COR-L47 (cell line): Measurements from ENCODE around the gene FREY1.
A peak's percentile ranks its signal among the peaks of the same experiment; 100 is the strongest.
"Not testable (repeated sequence)": the region's sequence is repeated elsewhere in the genome, so short reads cannot be mapped to it uniquely, and the experiment has no call there.

Source experiments
- DNase-seq: peaks from one replicate; lab custom pipeline; 2025; lab: John Stamatoyannopoulos, UW

Gene FREY1

GRCh38 chr11:45913942-45914635 lies 7.0 kb upstream of the FREY1 start:
- no peak for DNase-seq

GRCh38 chr11:45913514-45913913 lies 6.4 kb upstream of the FREY1 start:
- no peak for DNase-seq

GRCh38 chr11:45910623-45911022 lies 3.6 kb upstream of the FREY1 start:
- no peak for DNase-seq

- no peak for DNase-seq
Measured at GRCh38 chr11:45909594-45910475, 2.8 kb upstream of the FREY1 start.

GRCh38 chr11:45907911-45908370 lies 870 bp upstream of the FREY1 start:
- no peak for DNase-seq

GRCh38 chr11:45906096-45906682 lies 882 bp downstream of the FREY1 start:
- no peak for DNase-seq

GRCh38 chr11:45905576-45905975 lies 1.5 kb downstream of the FREY1 start:
- not testable (repeated sequence) for DNase-seq

GRCh38 chr11:45905095-45905494 lies 2.0 kb downstream of the FREY1 start:
- no peak for DNase-seq

- no peak for DNase-seq
Measured at GRCh38 chr11:45904309-45904915, 2.7 kb downstream of the FREY1 start.

GRCh38 chr11:45902452-45903380 lies 4.4 kb downstream of the FREY1 start:
- no peak for DNase-seq

- no peak for DNase-seq
Measured at GRCh38 chr11:45901626-45902025, 5.4 kb downstream of the FREY1 start.

- DNase-seq, result peak; percentile 10
Measured at GRCh38 chr11:45900916-45901617, 6.0 kb downstream of the FREY1 start.

GRCh38 chr11:45900175-45900800 lies 6.8 kb downstream of the FREY1 start:
- not testable (repeated sequence) for DNase-seq

GRCh38 chr11:45899448-45900174 lies 7.5 kb downstream of the FREY1 start:
- DNase-seq, result peak; percentile 91

- DNase-seq, result no peak
Measured at GRCh38 chr11:45899086-45899447, 8.0 kb downstream of the FREY1 start.

GRCh38 chr11:45897556-45897955 lies 9.5 kb downstream of the FREY1 start:
- DNase-seq, result no peak

- peak; percentile 80 for DNase-seq
Measured at GRCh38 chr11:45896422-45896984, 10.6 kb downstream of the FREY1 start.

- DNase-seq, result no peak
Measured at GRCh38 chr11:45895553-45896259, 11.4 kb downstream of the FREY1 start.
